Upper lobe of right lung (tissue), 1 donor: Measurements from ENCODE around the gene ARHGAP31. TPM values are rescaled to one million over a fixed set of nuclear protein-coding genes. Genes with fewer than 3 reads are reported as not detected.
"Not testable (repeated sequence)": the region's sequence is repeated elsewhere in the genome, so short reads cannot be mapped to it uniquely, and the experiment has no call there.

ENCODE experiments used
- ATAC-seq: fragments of 200-7000 bp; cut with Tn5 transposase; one replicate; pipeline ENCODE4 v1.9.1; 2020; ENCODE audit warnings: mild to moderate bottlenecking, moderate library complexity
- DNase-seq: peaks from one replicate; pipeline ENCODE4 v3.0.0-alpha.2; 2020
- H3K27ac ChIP-seq: fragments of 200-600 bp; one replicate; pipeline ENCODE4 v1.8.0; 2022
- H3K27me3 ChIP-seq: fragments of 200-600 bp; one replicate; pipeline ENCODE4 v1.8.0; 2022; ENCODE audit warnings: mild to moderate bottlenecking
- H3K36me3 ChIP-seq: fragments of 200-600 bp; one replicate; pipeline ENCODE4 v1.8.0; 2022
- H3K4me1 ChIP-seq: fragments of 200-600 bp; one replicate; pipeline ENCODE4 v1.8.0; 2022
- H3K4me3 ChIP-seq: fragments of 200-600 bp; one replicate; pipeline ENCODE4 v1.8.0; 2022; ENCODE audit warnings: mild to moderate bottlenecking
- H3K9me3 ChIP-seq: fragments of 200-600 bp; one replicate; pipeline ENCODE4 v1.8.0; 2022
- intact Hi-C: fragments of 100-400 bp; cut with DNase I; formaldehyde crosslinking; loops from one replicate; pipeline ENCODE4 v1.11.0; 2022
- total RNA-seq: library from RNA; stranded (reverse); fragmentation: NEBNext Ultra II Directional; extraction: Animal tissue kit (Norgen Biotek cat#: 25700); gene quantifications from one replicate; pipeline ENCODE4 v1.2.1, GENCODE V29; 2021
- TF ChIP-seq, protein P1 (sequence below): fragments of 200-600 bp; IDR thresholded peaks from one replicate; pipeline ENCODE4 v1.8.0; 2022; ENCODE audit warnings: antibody characterized with exemption
- donor health status: DM: no; HTN: yes; CAD: no; lungs with severe emphysema.

Gene ARHGAP31
- total RNA-seq, 1 donor from 2014 or later, result 117 TPM

GRCh38 chr3:119365418-119365817, 71.2 kb downstream of the ARHGAP31 start:
- DNase-seq, result no peak
- TF ChIP-seq, protein P1, sequence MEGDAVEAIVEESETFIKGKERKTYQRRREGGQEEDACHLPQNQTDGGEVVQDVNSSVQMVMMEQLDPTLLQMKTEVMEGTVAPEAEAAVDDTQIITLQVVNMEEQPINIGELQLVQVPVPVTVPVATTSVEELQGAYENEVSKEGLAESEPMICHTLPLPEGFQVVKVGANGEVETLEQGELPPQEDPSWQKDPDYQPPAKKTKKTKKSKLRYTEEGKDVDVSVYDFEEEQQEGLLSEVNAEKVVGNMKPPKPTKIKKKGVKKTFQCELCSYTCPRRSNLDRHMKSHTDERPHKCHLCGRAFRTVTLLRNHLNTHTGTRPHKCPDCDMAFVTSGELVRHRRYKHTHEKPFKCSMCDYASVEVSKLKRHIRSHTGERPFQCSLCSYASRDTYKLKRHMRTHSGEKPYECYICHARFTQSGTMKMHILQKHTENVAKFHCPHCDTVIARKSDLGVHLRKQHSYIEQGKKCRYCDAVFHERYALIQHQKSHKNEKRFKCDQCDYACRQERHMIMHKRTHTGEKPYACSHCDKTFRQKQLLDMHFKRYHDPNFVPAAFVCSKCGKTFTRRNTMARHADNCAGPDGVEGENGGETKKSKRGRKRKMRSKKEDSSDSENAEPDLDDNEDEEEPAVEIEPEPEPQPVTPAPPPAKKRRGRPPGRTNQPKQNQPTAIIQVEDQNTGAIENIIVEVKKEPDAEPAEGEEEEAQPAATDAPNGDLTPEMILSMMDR, result no peak
- Histone ChIP-seq H3K36me3 (peaks cover 49% of the 10 kb centered on the region), H3K4me1 (peaks cover 7% of the 10 kb centered on the region), H3K9me3 (no peaks in the 10 kb centered on the region), H3K4me3 (no peak overlapping the region), H3K27ac (no peak overlapping the region), H3K27me3 (no peaks in the 10 kb centered on the region)
- ATAC-seq, result no peak
- intact Hi-C loops, result no loop called here

DNA sequence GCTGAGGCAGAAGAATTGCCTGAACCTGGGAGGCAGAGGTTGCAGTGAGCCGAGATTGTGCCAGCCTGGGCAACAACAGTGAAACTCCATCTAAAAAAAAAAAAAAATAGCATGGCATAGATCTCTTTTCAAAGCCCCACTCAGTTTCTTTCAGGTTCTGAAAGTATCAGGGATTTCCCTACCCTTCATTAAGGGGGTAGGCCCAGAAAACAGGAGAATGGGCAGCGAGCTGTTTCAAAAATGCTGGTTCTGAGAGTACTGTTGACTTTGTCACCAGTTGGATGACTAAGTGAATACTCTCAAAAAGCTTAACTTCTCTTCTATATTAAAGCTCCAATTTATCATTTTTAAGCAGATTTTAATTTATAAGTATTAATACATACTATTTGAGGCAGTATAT, 72.8 kb downstream of the ARHGAP31 start:
- no peaks in the 10 kb centered on the region for H3K27me3 ChIP-seq
- TF ChIP-seq, protein P1, result no peak
- intact Hi-C loops, result no loop called here
- no peaks in the 10 kb centered on the region for H3K9me3 ChIP-seq
- peaks cover 7% of the 10 kb centered on the region for H3K4me1 ChIP-seq
- H3K36me3 ChIP-seq, result peaks cover 60% of the 10 kb centered on the region
- H3K27ac ChIP-seq, result no peak overlapping the region
- DNase-seq (no peak), ATAC-seq (no peak)
- no peak overlapping the region for H3K4me3 ChIP-seq

DNA sequence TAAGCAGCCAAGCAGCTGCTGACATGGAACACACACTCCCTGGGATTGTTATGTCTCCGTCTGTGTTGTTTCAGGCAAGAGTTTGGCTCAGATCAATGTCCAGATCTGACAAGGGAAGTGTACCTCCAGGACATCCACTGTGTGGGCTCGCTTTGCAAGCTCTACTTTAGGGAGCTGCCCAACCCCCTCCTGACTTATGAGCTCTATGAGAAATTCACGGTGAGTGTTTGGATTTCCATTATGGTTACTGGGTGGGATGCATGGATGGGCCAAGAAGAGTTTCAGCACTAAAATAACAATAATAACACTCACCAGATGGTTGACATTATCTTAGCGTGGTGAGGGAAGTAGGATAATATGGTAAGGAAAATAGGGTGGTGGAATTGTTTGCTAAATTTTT, 74.1 kb downstream of the ARHGAP31 start:
- no peak overlapping the region for H3K27ac ChIP-seq
- TF ChIP-seq, protein P1, result no peak

GRCh38 chr3:119371786-119372185, 77.6 kb downstream of the ARHGAP31 start:
- H3K9me3 ChIP-seq, ATAC-seq, intact Hi-C loops, H3K4me3 ChIP-seq, H3K4me1 ChIP-seq, H3K27ac ChIP-seq, H3K27me3 ChIP-seq, DNase-seq: not testable (repeated sequence)
- peaks cover 66% of the 10 kb centered on the region for H3K36me3 ChIP-seq

More for the DNA sequence above, 74.1 kb downstream of the ARHGAP31 start:
- Histone ChIP-seq H3K36me3 (peaks cover 60% of the 10 kb centered on the region), H3K4me1 (no peaks in the 10 kb centered on the region), H3K27me3 (no peaks in the 10 kb centered on the region), H3K4me3 (no peak overlapping the region), H3K9me3 (no peaks in the 10 kb centered on the region)
- DNase-seq, result no peak
- no peak for ATAC-seq
- intact Hi-C loops, result no loop called here

DNA sequence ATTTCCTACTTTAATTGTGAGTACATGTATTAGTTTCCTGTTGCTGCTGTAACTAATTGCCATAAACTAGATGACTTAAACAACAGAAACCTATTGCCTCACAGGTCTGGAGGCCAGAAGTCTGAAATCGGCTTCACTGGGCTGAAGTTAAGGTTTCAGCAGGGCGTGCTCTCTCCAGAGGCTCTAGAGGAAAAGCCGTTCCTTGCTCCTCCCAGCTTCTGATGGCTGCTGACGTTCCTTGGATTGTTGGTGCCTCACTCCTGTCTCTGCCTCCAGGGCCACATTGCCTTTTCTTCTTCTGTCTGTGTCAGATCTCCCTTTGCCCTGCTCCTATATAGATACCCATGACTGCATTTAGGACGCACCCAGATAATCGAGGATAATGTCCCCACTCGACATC, 80.9 kb downstream of the ARHGAP31 start:
- Histone ChIP-seq H3K27ac (no peak overlapping the region), H3K4me1 (no peaks in the 10 kb centered on the region), H3K36me3 (peaks cover 43% of the 10 kb centered on the region), H3K27me3 (no peaks in the 10 kb centered on the region), H3K4me3 (no peak overlapping the region), H3K9me3 (no peaks in the 10 kb centered on the region)
- no peak for DNase-seq
- TF ChIP-seq, protein P1, result no peak
- ATAC-seq, result no peak
- intact Hi-C loops, result no loop called here

DNA sequence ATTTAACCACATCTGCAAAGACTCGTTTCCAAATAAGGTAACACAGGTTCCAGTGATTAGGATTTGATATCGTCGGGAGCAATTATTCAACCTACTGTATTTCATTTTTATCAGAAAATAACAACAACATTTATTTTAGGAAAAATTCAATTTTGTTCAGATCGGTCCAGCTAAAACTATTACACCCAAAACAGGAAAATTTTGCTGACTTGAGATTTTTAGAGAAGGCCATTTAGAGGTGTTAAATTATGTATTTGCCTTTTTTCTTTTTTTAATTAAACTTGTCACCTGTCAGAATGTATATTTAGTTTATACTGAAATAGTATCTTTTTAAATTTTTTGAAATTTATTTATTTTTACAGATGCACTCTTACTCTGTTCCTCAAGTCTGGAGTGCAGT, 81.3 kb downstream of the ARHGAP31 start:
- Histone ChIP-seq H3K9me3 (no peaks in the 10 kb centered on the region), H3K4me3 (no peak overlapping the region), H3K4me1 (no peaks in the 10 kb centered on the region), H3K27me3 (no peaks in the 10 kb centered on the region), H3K27ac (no peak overlapping the region), H3K36me3 (peaks cover 44% of the 10 kb centered on the region)
- intact Hi-C loops, result no loop called here
- no peak for ATAC-seq
- TF ChIP-seq, protein P1, result no peak
- DNase-seq, result no peak
